Measurements from ENCODE around the gene TSPAN10. TPM values are rescaled to one million over a fixed set of nuclear protein-coding genes. Genes with fewer than 3 reads are reported as not detected.
A peak's percentile ranks its signal among the peaks of the same experiment; 100 is the strongest.

The TSPAN10 gene
- total and polyA plus RNA-seq, 2 of the 13 experiments (the other 11 are each of a cell fraction or from before 2014, with no cell fraction given), result 0.54 to 0.75 TPM

GRCh38 chr17:81655378-81656117, 18.6 kb downstream of the TSPAN10 start (continued):
- TF ChIP-seq PHF8 (CRISPR knock-in tag; IDR thresholded peaks at IDR 0.05), result no peak
- no peak for TF ChIP-seq JDP2 (CRISPR knock-in tag; IDR thresholded peaks at IDR 0.05; ENCODE audit: borderline replicate concordance)
- peak; percentile 96 for TF ChIP-seq RARA (CRISPR knock-in tag; IDR thresholded peaks at IDR 0.05)
- TF ChIP-seq, protein P1, sequence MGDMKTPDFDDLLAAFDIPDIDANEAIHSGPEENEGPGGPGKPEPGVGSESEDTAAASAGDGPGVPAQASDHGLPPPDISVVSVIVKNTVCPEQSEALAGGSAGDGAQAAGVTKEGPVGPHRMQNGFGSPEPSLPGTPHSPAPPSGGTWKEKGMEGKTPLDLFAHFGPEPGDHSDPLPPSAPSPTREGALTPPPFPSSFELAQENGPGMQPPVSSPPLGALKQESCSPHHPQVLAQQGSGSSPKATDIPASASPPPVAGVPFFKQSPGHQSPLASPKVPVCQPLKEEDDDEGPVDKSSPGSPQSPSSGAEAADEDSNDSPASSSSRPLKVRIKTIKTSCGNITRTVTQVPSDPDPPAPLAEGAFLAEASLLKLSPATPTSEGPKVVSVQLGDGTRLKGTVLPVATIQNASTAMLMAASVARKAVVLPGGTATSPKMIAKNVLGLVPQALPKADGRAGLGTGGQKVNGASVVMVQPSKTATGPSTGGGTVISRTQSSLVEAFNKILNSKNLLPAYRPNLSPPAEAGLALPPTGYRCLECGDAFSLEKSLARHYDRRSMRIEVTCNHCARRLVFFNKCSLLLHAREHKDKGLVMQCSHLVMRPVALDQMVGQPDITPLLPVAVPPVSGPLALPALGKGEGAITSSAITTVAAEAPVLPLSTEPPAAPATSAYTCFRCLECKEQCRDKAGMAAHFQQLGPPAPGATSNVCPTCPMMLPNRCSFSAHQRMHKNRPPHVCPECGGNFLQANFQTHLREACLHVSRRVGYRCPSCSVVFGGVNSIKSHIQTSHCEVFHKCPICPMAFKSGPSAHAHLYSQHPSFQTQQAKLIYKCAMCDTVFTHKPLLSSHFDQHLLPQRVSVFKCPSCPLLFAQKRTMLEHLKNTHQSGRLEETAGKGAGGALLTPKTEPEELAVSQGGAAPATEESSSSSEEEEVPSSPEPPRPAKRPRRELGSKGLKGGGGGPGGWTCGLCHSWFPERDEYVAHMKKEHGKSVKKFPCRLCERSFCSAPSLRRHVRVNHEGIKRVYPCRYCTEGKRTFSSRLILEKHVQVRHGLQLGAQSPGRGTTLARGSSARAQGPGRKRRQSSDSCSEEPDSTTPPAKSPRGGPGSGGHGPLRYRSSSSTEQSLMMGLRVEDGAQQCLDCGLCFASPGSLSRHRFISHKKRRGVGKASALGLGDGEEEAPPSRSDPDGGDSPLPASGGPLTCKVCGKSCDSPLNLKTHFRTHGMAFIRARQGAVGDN (CRISPR knock-in tag; IDR thresholded peaks at IDR 0.05), result peak; percentile 99
- TF ChIP-seq CSRNP1 (CRISPR knock-in tag; IDR thresholded peaks at IDR 0.05), result 0 out of 2 replicates have a peak, but pooled peaks have one; percentile 38
- peak; percentile 45; the same call in 1 of the 2 replicates for TF ChIP-seq BRF2 (CRISPR knock-in tag; IDR thresholded peaks at IDR 0.05)
- TF ChIP-seq ZNF564 (CRISPR knock-in tag; IDR thresholded peaks at IDR 0.05), result no peak
- TF ChIP-seq RELA (CRISPR knock-in tag; IDR thresholded peaks at IDR 0.05), result no peak; the same call in 1 of the 2 replicates
- no peak for TF ChIP-seq TRAFD1 (CRISPR knock-in tag; IDR thresholded peaks at IDR 0.05; ENCODE audit: borderline replicate concordance)
- no peak for TF ChIP-seq ZNF331 (CRISPR knock-in tag; IDR thresholded peaks at IDR 0.05)
- TF ChIP-seq ZNF616 (CRISPR knock-in tag; IDR thresholded peaks at IDR 0.05; ENCODE audit: low read depth), result no peak
- no peak for TF ChIP-seq POLR2AphosphoS2 (IDR thresholded peaks at IDR 0.05; ENCODE audit: low read depth, low read length)
- no peak for TF ChIP-seq ATF1 (CRISPR knock-in tag; IDR thresholded peaks at IDR 0.05)
- no peak for TF ChIP-seq GTF2F1 (IDR thresholded peaks at IDR 0.05; ENCODE audit: low read length)
- TF ChIP-seq SOX6 (IDR thresholded peaks at IDR 0.05), result no peak
- TF ChIP-seq SOX6 (CRISPR knock-in tag; IDR thresholded peaks at IDR 0.05), result no peak
- TF ChIP-seq ARHGAP35 (CRISPR knock-in tag; IDR thresholded peaks at IDR 0.05; ENCODE audit: borderline replicate concordance), result no peak; the same call in 1 of the 2 replicates
- TF ChIP-seq KLF6 (CRISPR knock-in tag; IDR thresholded peaks at IDR 0.05), result no peak
- TF ChIP-seq ZFP36 (IDR thresholded peaks at IDR 0.05; ENCODE audit: borderline replicate concordance, low read depth, low read length, partially characterized antibody), result no peak
- peak; percentile 39; the same call in 1 of the 2 replicates for TF ChIP-seq MXD3 (CRISPR knock-in tag; IDR thresholded peaks at IDR 0.05)
- TF ChIP-seq MLX (CRISPR knock-in tag; IDR thresholded peaks at IDR 0.05), result no peak

Measured in HepG2 (cell line).